Muscle of arm (tissue), 12 donors: ENCODE results near the gene CTDSPL. TPM values are rescaled to one million over a fixed set of nuclear protein-coding genes. Genes with fewer than 3 reads are reported as not detected.

Source experiments
- DNase-seq: peaks from one replicate; pipeline ENCODE4 v3.0.0-alpha.2; 2013
- polyA plus RNA-seq, 12 donors: library from polyadenylated mRNA; unstranded; fragments of 120-200 nt; gene quantifications; one replicate each; pipeline ENCODE4 v1.2.1, GENCODE V29; 2013; ENCODE audit not compliant: insufficient read length in 12 of 12

CTDSPL gene
- polyA plus RNA-seq, 12 donors: 31.9 to 46.5 (median 39.4) TPM; not detected in 1

DNA sequence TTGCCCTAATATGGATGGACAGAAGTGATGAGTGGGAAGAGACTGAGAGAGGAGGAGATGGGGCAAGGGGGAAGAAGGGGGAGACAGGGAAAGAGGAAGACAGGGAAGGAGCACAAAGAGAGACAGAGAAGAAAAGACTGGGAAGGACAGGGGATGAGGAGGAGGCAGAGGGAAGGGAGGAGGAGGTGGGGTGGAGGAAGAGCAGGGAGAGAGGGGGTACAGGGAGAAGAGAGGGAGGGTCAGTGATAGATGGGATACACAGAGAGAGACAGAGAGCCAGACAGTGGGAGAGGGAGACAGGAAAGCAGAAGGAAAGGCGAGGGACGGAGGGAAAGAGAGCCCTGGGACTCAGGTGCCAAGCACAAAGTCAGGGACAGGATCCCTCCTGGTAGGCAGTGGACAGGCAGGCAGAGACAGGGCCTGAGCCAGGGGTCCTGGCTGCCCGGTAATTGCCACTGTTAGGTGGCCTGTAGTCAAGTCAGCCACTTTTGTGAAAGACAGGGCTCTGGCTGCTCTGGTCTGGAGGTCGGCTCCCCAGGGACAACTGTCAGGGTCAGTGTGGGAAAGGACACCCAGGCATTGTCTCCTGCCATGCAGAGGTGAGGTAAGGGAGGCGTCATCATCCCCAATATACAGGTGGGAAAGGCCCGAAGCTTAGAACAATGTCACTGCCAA lies 138.7 kb downstream of the CTDSPL start:
- DNase-seq: no peak

GRCh38 chr3:38000965-38001455 lies 139.3 kb downstream of the CTDSPL start:
- DNase-seq: no peak

- DNase-seq: no peak
These were observed 139.9 kb downstream of the CTDSPL start for GRCh38 chr3:38001456-38002081.

DNA sequence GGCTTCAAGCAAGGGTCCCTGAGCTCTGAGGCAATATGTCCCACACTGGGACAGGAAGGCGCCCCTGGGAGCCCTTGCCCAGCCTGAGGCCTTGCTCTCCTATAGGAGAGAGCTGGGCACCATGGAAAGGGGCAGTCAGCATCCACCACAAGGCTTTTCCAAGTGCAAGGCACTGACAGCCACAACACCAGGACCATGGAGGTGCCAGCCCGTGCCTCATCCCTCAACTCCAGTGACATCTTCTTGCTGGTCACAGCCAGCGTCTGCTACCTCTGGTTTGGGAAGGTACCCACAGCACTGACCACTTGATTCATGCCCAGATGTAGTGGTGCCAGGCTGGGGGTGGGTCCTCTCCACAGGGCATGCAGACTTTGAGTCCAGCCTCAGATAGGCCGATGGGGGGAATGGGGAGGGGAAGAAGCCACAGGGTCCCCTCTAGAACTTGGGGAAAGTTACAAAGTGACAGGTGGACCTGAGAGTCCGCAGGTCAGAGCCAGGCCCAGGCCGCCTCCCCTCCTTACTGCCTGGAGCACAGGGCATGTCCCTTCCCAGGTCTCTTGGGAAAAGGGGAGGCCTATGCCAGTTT lies 140.7 kb downstream of the CTDSPL start:
- no peak for DNase-seq

- no peak for DNase-seq
These were observed 141.3 kb downstream of the CTDSPL start for GRCh38 chr3:38002940-38003339.

DNA sequence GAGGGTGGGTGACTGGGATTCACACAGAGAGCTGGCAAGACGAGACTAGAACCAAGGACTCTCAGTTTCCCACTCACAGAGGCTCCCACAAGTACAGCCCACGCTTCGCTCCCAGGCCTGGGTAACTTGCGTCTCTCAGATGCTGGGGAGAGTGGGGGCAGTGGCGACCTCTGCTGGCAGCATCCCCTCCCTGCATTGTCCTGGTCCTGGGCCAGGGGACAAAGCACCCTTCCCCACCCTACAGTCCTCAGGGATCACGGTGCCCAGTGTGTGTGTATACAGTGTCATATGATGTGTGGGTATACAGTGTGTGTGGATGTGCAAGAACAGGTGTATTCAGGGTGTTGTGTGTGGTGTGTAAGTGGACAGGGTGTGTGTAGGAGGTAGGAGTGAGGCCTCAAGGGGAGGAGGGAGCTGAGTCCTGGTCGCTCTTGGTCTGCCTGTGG lies 141.7 kb downstream of the CTDSPL start:
- DNase-seq: peak; percentile 58

- DNase-seq: no peak
These were observed 142.2 kb downstream of the CTDSPL start for GRCh38 chr3:38003817-38004414.

- peak; percentile 46 for DNase-seq
These were observed 142.9 kb downstream of the CTDSPL start for GRCh38 chr3:38004415-38005075.

DNA sequence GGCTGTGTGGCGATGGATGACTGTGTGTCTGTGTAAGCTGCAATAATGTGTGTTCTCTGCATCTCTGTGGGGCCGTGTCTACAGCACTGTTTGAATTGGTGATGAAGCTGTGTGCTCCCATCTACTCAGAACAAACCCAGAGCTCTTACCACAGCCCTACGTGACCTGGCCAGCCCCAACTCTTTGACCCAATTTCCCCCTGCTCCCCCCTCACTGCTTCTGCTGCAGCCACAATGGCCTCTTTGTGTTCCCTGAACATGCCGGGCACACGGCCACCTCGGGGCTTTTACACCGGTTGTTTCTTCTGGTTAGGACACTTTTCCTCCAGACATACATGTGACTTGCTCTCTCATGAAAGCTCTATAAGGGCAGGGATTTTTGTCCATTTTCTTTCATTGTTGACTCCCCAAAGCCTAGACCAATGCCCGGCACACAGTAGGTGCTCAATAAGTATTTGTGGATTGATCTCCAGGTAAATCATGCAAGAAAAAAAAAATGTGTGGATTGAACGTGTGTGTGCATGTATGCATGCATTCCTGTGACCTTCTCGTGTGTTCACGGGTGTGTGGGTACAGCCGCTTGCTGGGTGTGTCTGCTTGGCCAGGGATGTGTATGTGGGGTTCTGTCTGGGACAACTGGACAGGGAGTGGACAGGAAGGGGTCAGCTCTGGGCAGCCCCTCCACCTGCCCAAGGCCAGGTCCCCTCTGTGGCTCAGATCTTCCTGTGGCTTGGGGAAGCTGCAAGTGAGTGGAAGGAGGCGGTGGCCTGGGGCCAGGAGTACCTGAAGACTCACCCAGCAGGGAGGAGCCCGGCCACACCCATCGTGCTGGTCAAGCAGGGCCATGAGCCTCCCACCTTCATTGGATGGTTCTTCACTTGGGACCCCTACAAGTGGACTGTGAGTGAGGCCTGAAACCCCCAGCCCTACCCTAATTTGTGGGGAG lies 143.7 kb downstream of the CTDSPL start:
- no peak for DNase-seq

DNA sequence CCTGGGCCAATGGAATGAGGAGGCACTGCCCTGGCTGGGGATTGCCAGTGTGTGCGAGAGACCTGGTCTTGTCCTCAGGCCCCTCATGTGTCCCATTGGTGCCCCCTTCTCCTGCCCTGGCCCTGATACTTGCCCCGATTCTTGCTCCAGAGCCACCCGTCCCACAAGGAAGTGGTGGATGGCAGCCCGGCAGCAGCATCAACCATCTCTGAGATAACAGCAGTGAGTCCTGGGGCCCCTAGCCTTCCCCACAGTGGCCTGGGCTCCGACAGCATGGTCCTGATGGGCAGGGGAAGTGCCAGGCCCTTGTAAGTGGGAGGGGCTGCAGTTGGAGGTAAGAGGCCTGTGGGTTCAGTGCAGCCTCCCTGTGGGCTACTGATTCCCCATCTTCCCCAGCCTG lies 144.4 kb downstream of the CTDSPL start:
- no peak for DNase-seq

DNA sequence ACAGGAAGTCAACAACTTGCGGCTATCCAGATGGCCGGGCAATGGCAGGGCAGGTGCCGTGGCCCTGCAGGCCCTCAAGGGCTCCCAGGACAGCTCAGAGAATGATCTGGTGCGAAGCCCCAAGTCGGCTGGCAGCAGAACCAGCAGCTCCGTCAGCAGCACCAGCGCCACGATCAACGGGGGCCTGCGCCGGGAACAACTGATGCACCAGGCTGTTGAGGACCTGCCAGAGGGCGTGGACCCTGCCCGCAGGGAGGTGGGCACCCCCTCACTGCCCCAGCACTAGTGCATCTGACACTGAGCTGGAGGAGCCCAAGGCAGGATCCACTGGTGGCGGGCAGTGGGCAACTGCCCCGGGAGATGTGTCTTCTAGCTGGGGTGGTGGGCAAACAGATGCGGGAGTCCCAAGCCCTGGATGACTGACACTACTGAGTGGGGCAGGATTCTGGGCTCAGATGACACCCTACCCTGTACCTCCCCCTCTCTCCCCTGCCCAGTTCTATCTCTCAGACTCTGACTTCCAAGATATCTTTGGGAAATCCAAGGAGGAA lies 144.8 kb downstream of the CTDSPL start:
- no peak for DNase-seq

DNA sequence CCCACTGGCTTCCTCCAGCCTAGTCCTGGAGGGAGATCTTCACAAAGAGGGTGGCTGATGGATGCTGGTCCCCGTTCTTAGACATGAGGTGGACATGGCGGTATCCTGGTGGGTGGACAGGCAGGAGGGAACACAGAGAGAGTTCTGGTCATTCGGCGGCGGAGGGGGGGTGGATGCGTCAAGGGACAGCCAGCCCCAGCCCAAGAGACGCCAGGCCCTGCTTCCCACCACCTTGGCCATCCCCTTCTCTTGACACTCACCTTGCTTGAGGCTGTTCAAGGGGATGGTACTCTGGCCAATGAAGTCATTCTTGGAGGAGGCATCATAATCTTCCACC lies 146.0 kb downstream of the CTDSPL start:
- DNase-seq: no peak

DNA sequence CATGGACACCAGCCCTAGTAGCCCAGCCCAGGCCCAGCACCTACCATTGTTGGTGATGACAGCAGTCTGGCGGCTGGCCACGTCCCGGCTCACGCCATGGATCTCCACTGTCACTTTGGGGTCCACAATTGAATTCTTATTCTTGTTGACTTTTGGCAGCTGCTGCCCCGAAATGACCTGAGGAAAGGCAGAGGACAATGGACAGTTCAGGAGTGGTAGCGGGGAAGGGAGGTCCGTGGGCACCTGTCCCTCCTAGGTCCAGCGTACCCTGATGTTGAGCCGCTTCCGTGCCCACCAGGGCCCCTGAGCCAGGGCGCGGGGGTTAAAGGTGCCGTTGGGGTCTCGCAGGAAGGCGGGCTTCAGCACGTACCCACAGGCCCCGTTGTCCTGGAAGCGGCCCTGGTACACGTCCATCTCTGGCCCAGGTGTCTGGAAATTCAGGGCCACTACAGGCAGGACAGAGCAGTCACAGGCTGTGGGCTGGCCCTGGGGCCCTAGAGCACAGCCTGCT lies 146.6 kb downstream of the CTDSPL start:
- no peak for DNase-seq

- DNase-seq: no peak
These were observed 147.4 kb downstream of the CTDSPL start for GRCh38 chr3:38008971-38009580.

DNA sequence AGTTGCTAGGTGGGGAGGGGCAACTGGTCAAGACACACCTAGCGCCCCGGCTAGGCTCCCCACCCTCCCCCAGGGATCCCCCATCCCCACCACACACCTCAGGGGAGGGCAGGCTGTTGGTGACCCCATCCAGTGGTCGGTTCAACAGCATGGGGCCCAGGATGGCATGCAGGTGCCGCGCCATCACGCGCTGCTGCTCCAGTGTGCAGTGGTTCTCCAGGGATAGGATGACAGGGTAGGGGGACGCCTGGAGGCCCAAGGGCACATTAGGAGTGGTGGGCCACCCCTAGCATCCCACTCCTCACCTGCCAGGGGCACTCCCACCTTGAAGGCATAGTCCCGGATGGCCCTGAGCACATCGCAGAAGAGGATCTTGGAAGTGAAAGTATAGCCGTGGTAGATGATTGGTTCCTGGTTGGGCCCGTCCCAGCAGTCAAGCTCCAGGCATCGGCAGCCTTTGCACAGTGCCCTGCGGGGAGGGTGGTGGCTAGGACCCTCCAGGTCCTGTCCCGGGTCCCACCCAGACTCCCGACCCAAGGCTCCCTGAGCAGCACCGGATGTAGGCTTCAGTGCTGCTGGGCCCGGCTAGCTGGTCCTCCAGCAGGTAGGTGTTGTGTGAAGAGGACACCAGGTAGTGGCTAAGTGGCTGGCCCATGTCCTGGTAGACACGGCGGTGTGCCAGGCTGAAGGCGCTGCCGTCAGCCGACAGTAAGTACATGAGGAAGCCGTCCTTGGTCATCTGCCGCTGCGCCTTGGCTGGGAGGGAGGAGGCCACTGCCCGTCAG lies 148.3 kb downstream of the CTDSPL start:
- no peak for DNase-seq

DNA sequence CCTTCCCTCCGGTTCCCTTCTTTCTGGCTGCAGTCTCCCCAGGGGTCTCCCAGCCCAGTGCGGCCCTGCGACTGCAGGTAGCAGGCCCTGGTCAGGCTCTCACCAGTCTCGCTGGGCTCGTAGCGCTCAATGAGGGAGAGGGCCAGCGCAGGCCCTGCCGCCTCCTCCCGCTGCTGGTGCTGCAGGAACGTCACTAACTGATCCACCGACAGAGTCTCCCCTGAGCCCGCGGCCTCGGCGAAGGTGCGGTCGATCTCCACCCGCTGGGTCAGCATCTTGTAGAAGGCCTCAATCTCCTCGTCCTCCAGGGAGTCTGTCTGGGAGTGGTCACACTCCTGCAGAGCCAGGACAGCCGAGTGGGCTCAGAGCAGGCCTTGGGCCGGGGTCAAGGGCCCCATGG lies 149.4 kb downstream of the CTDSPL start:
- no peak for DNase-seq

- no peak for DNase-seq
These were observed 153.8 kb downstream of the CTDSPL start for GRCh38 chr3:38015485-38015884.

DNA sequence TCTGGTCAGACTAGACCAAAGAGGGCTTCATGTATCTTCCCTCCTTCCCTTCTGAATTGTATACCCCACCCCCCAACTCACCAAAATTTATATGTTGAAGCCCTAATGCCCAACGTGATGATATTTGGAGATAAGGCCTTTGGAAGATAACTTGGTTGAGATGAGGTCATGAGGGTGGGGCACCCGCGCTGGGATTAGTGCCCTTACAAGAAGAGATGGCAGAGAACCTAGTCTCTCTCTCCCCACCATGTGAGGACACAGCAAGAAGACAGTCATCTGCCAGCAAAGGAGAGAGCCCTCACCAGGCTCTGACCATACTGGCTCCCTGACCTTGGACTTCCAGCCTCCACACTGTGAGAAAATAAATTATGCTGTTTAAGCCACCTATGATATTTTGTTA lies 154.3 kb downstream of the CTDSPL start:
- DNase-seq: no peak

DNA sequence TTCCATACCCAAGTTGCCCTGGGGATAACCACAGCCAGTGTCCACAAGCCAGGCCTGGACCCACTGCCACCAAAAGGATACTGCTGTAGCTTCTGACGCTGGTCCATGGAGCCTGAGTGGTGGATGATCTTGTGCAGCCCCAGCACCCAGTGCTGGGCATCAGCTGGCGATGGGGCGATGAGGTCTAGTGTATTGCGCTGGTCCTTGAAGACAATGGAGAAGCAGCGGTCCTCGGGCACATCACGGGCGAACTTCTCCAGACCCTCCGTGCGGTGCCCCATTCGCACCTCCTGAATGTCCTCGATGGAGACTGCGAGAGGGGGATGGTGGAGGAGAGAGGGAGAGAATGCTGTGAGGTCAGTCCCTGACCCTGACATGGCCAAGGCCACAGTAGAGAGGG lies 154.7 kb downstream of the CTDSPL start:
- DNase-seq: no peak
